GM12873 (cell line): ENCODE data around the gene CTDSPL2.

ENCODE experiments used
- CTCF ChIP-seq: IDR thresholded peaks from 2 replicates; pipeline ENCODE4 v1.5.1; 2012; ENCODE audit warnings: low read depth, mild to moderate bottlenecking, moderate library complexity, low read length, control low read depth; ENCODE audit not compliant: insufficient read depth; ENCODE audit errors: missing control alignments

The CTDSPL2 gene

DNA sequence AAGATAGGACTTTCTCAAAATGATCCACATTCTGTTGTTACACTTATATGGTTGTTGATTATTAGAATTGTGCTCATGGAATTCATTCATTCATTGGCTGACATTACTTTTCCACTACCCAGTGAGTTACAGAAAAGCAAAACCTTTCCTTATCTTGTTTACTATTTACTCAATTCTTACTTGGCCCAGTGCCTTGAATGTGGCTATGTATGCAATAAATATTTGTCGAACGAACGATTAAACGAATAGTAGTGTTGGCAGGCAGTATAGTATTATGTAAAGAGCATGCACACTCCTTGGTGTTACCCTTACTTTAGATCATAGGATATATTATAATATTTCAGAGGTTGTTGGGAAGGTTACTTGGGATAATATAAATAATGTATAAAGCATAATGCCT is 31.0 kb downstream of the CTDSPL2 start:
- no peak for TF ChIP-seq CTCF

- no peak for TF ChIP-seq CTCF
These were observed 41.4 kb downstream of the CTDSPL2 start for GRCh38 chr15:44468709-44469385.

DNA sequence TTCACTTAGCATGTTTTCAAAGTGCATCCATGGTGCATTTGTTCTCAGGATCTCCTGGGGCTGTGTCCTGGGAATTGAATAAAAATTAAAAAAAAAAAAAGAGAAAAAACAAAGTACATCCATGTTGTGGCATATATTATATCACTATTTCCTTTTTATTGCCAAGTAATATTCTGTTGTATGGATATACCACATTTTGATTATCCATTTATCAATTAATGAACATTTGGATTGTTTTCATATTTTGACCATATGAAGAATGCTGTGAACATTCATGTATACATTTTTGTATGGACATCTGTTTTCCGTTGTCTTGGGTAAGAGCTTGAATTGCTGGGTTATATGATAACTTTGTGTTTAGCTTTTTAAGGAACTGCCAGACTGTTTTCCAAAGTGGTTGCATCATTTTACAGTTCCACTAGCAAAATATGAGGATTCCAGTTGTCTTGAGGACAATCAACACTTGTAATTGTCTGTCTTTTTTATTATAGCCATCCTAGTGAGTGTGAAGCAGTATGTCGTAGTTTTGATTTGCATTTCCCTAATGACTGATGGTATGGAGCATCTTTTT is 44.5 kb downstream of the CTDSPL2 start:
- TF ChIP-seq CTCF = no peak

DNA sequence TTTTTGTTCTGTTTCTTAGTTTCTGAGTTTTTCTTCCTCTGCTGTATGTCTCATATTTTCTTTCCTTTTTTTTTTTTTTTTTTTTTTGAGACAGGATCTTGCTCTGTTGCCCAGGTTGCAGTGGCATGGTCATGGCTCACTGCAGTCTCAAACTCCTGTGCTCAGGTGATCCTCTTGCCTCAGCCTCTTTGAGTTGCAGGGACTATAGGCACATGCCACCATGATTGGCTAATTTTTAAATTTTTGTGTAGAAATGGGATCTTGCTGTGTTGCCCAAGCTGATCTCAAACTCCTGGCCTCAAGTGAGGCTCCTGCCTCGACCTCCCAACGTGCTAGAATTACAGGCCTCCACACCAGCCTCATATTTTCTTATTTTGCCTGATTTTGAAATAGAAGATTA is 51.9 kb downstream of the CTDSPL2 start:
- no peak for TF ChIP-seq CTCF

GRCh38 chr15:44482090-44482489 is 54.7 kb downstream of the CTDSPL2 start:
- no peak for TF ChIP-seq CTCF

DNA sequence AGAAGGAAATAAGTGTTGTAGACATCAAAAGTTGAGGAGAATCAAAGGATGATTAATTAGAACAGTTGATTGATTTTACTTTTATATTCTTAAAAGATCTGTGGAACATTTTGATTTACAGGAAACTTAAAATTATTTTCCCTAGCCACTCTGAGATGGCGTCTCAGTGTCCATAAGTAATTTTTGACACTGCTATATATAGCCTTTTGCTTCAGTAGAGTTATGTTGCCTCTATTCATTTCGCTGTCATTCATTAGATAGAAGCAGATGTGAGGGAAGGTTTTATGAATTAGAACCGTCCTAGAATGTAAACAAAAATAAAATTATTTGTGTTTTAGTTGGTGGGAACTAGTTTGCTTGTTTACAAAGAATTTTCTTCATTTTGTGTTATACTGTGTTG is 58.5 kb downstream of the CTDSPL2 start:
- no peak for TF ChIP-seq CTCF

- no peak for TF ChIP-seq CTCF
These were observed 62.0 kb downstream of the CTDSPL2 start for GRCh38 chr15:44489464-44489863.
